HepG2 (cell line): ENCODE results near the gene SETD1B. TPM values are rescaled to one million over a fixed set of nuclear protein-coding genes. Genes with fewer than 3 reads are reported as not detected.

ENCODE experiments used
- ATAC-seq: fragments of 200-7000 bp; cut with Tn5 transposase; 3 replicates; pipeline ENCODE4 v1.9.1; 2020; ENCODE audit warnings: mild to moderate bottlenecking, moderate library complexity
- BruUV-seq: library from RNA; stranded (reverse); fragments of 400-500 nt; replicated peaks from 2 replicates; lab custom pipeline; 2021; lab: Mats Ljungman, UMichigan
- CTCF ChIA-PET: fragments of 300-600 bp; formaldehyde crosslinking; extraction: SDS; loops from one replicate; lab custom pipeline; 2021; ENCODE audit warnings: low total read pairs, inconsistent platforms, low intra/inter-chr PET ratio; lab: Yijun Ruan, JAX
- POLR2A ChIA-PET: fragments of 350-600 bp; sonication (Branson Sonifier 250); formaldehyde crosslinking; loops from one replicate; lab custom pipeline; 2020; ENCODE audit warnings: antibody characterized with exemption, inconsistent platforms; lab: Yijun Ruan, JAX
- DNase-seq: peaks from one replicate; pipeline ENCODE4 v3.0.0-alpha.2; 2015; ENCODE audit warnings: low spot score
- FAIRE-seq: peaks from 3 replicates; lab custom pipeline; 2011; peaks lifted over from hg19 to GRCh38; lab: Jason Lieb, UNC
- H2AFZ ChIP-seq: one replicate; pipeline ENCODE4 v1.6.1; 2011; ENCODE audit warnings: low read length, inconsistent platforms
- H3K27ac ChIP-seq: fragments of 300-600 bp; 3 replicates; pipeline ENCODE4 v1.8.0; 2011; ENCODE audit warnings: mixed run types, mild to moderate bottlenecking, mixed read lengths, low read length, inconsistent platforms; ENCODE audit not compliant: insufficient read depth; ENCODE audit errors: extremely low read length
- H3K27me3 ChIP-seq, 2 experiments: fragments of 200-600 bp in 1 of 2; 2 replicates in 1 of 2; 3 replicates in 1 of 2; pipeline versions ENCODE4 v1.6.0 to v1.8.0; 2011; ENCODE audit warnings: low read length in 2 of 2, mild to moderate bottlenecking in 2 of 2, moderate library complexity in 2 of 2, inconsistent platforms in 1 of 2; ENCODE audit not compliant: insufficient read depth in 2 of 2, control insufficient read depth in 1 of 2
- H3K36me3 ChIP-seq, 2 experiments: fragments of 200-600 bp in 1 of 2; replicated peaks in 1 of 2; 2 replicates in 1 of 2; 3 replicates in 1 of 2; pipeline versions ENCODE4 v1.5.1 to v1.8.0; 2011; ENCODE audit warnings: low read length in 2 of 2, inconsistent platforms in 1 of 2; ENCODE audit not compliant: insufficient read depth in 2 of 2, control insufficient read depth in 1 of 2
- H3K4me1 ChIP-seq: 2 replicates; pipeline ENCODE4 v1.5.1; 2012; ENCODE audit warnings: low read length, inconsistent platforms; ENCODE audit not compliant: insufficient read depth
- H3K4me2 ChIP-seq: 2 replicates; pipeline ENCODE4 v1.6.0; 2011; ENCODE audit warnings: low read depth, low read length, inconsistent platforms
- H3K4me3 ChIP-seq, 3 experiments: fragments of 200-600 bp in 1 of 3; sonication (generic), shearing (Covaris generic) in 1 of 3; replicated peaks in 1 of 3; 2 replicates each; pipeline ENCODE4 v1.5.1; 2011 to 2016; ENCODE audit warnings: low read length in 3 of 3, inconsistent platforms in 2 of 3, low read depth in 2 of 3, mild to moderate bottlenecking in 2 of 3, control low read depth in 1 of 3, mixed read lengths in 1 of 3; ENCODE audit not compliant: insufficient read depth in 1 of 3
- H3K79me2 ChIP-seq: one replicate; pipeline ENCODE4 v1.6.1; 2011; ENCODE audit warnings: low read length, inconsistent platforms; ENCODE audit not compliant: insufficient read depth
- H3K9ac ChIP-seq: 2 replicates; pipeline ENCODE4 v1.6.0; 2011; ENCODE audit warnings: mild to moderate bottlenecking, low read depth, low read length, inconsistent platforms; ENCODE audit not compliant: insufficient read depth
- H3K9me3 ChIP-seq: 2 replicates; pipeline ENCODE4 v1.5.1; 2012; ENCODE audit warnings: mild to moderate bottlenecking, low read length
- H4K20me1 ChIP-seq: 2 replicates; pipeline ENCODE4 v1.6.0; 2011; ENCODE audit warnings: inconsistent platforms, mild to moderate bottlenecking, low read length, moderate library complexity; ENCODE audit not compliant: insufficient read depth
- CREB1 ChIP-seq, 2 experiments: fragments of 450-650 bp in 1 of 2; IDR thresholded peaks; 2 replicates each; pipeline ENCODE4 v1.6.1; 2016 to 2017; ENCODE audit warnings: control low read depth in 1 of 2, mild to moderate bottlenecking in 1 of 2, missing compliant biosample characterization in 1 of 2, missing genetic modification characterization in 1 of 2
- FOXK1 ChIP-seq: sonication (generic); formaldehyde crosslinking; IDR thresholded peaks from 2 replicates; pipeline ENCODE4 v1.4.0; 2020; ENCODE audit warnings: low read depth, missing genetic modification reagents, borderline replicate concordance
- HHEX ChIP-seq: IDR thresholded peaks from 2 replicates; pipeline ENCODE4 v1.6.1; 2016; ENCODE audit warnings: control low read depth
- MEIS1 ChIP-seq: sonication (generic); formaldehyde crosslinking; IDR thresholded peaks from 2 replicates; pipeline ENCODE4 v1.9.0; 2021; ENCODE audit warnings: mild to moderate bottlenecking, missing genetic modification reagents, moderate library complexity, borderline replicate concordance
- PHF20 ChIP-seq: sonication (generic); formaldehyde crosslinking; IDR thresholded peaks from 2 replicates; pipeline ENCODE4 v1.5.0; 2020; ENCODE audit warnings: mild to moderate bottlenecking, missing genetic modification reagents
- POLR2A ChIP-seq, 2 experiments: IDR thresholded peaks; 2 replicates each; pipeline ENCODE4 v1.6.1; 2011; ENCODE audit warnings: low read depth in 2 of 2, low read length in 2 of 2, mild to moderate bottlenecking in 1 of 2, moderate library complexity in 1 of 2; ENCODE audit not compliant: insufficient read depth in 1 of 2
- ZBED4 ChIP-seq: sonication (generic); formaldehyde crosslinking; IDR thresholded peaks from 2 replicates; pipeline ENCODE4 v1.4.0; 2020; ENCODE audit warnings: missing genetic modification reagents, borderline replicate concordance
- ZNF121 ChIP-seq: sonication (generic); formaldehyde crosslinking; IDR thresholded peaks from 2 replicates; pipeline ENCODE4 v1.5.0; 2020; ENCODE audit warnings: mild to moderate bottlenecking, missing genetic modification reagents
- ZNF136 ChIP-seq: sonication (generic); formaldehyde crosslinking; IDR thresholded peaks from 2 replicates; pipeline ENCODE4 v1.8.1; 2022; ENCODE audit warnings: low read depth, mild to moderate bottlenecking, moderate library complexity, missing genetic modification reagents
- ZSCAN21 ChIP-seq: sonication (generic); formaldehyde crosslinking; IDR thresholded peaks from 2 replicates; pipeline ENCODE4 v1.8.0; 2022; ENCODE audit warnings: mild to moderate bottlenecking, missing genetic modification reagents, moderate library complexity, borderline replicate concordance
- WGBS: methylation state at CpG from one replicate; pipeline ENCODE4 v1.1.6; 2017; ENCODE audit warnings: low lambda C conversion rate; 5-methylcytosine and 5-hydroxymethylcytosine counted together
- in situ Hi-C: cut with HindIII; loops from 2 replicates; pipeline ENCODE4 v1.10.0; 2017; ENCODE audit warnings: low pct_unique_long_range_greater_than_20kb; ENCODE audit not compliant: extremely low pct_ligation_motif_present
- intact Hi-C: fragments of 100-400 bp; cut with micrococcal nuclease; formaldehyde crosslinking; loops from one replicate; pipeline ENCODE4 v1.10.0; 2022; ENCODE audit not compliant: unreplicated experiment
- polyA plus RNA-seq, 8 experiments: library from polyadenylated mRNA; depleted of rRNA in 3 of 8; stranded (reverse) in 7 of 8; unstranded in 1 of 8; fragments of >200 nt; fragmentation: Illumina TruSeq in 4 of 8; extraction: Trizol in 4 of 8; gene quantifications; 2 replicates each; pipeline versions ENCODE4 v1.2.1 to v1.2.3, GENCODE V29; 2011 to 2016; ENCODE audit warnings: low read depth in 4 of 8, missing spikeins in 1 of 8, mixed read lengths in 1 of 8; ENCODE audit not compliant: insufficient read depth in 1 of 8
- total RNA-seq, 5 experiments: library from RNA; depleted of rRNA; stranded (reverse); fragments of >200 nt; fragmentation: Illumina TruSeq; extraction: Trizol; gene quantifications; 2 replicates each; pipeline ENCODE4 v1.2.3, GENCODE V29; 2016; ENCODE audit warnings: low read depth in 1 of 5
- TF ChIP-seq, protein P1 (sequence below): sonication (generic); formaldehyde crosslinking; IDR thresholded peaks from 2 replicates; pipeline ENCODE4 v1.5.0; 2020; ENCODE audit warnings: missing genetic modification reagents
- TF ChIP-seq, protein P2 (sequence below): sonication (generic); formaldehyde crosslinking; IDR thresholded peaks from 2 replicates; pipeline ENCODE4 v1.4.0; 2020; ENCODE audit warnings: missing genetic modification reagents

The SETD1B gene
- total and polyA plus RNA-seq, 2 of the 13 experiments (the other 11 are each of a cell fraction or from before 2014, with no cell fraction given), result 1.1 to 1.4 TPM

- no peak overlapping the region for H2AFZ ChIP-seq
- CTCF ChIA-PET, result no interaction called here
- H3K4me3 ChIP-seq, result no peak overlapping the region
- FAIRE-seq (no peak), ATAC-seq (no peak), DNase-seq (no peak)
- H3K9me3 ChIP-seq, result no peaks in the 10 kb centered on the region
- H4K20me1 ChIP-seq, result no peaks in the 10 kb centered on the region
- no peak overlapping the region for H3K4me2 ChIP-seq
- H3K9ac ChIP-seq, result no peak overlapping the region
- H3K36me3 ChIP-seq, result no peaks in the 10 kb centered on the region
- in situ Hi-C loops, result no loop called here
- TF ChIP-seq ZNF136 (no peak), PHF20 (no peak), CREB1 (IDR thresholded peaks at IDR 0.05) (no peak), CREB1 (CRISPR knock-in tag; IDR thresholded peaks at IDR 0.05) (no peak), POLR2A (IDR thresholded peaks at IDR 0.05; ENCODE audit: insufficient read depth in 1 of 2, low read depth in 2 of 2, low read length in 2 of 2) (no peak), ZNF121 (CRISPR knock-in tag) (no peak), ZBED4 (CRISPR knock-in tag) (no peak), HHEX (no peak), ZSCAN21 (no peak), FOXK1 (CRISPR knock-in tag) (no peak), MEIS1 (no peak)
- TF ChIP-seq, protein P1, sequence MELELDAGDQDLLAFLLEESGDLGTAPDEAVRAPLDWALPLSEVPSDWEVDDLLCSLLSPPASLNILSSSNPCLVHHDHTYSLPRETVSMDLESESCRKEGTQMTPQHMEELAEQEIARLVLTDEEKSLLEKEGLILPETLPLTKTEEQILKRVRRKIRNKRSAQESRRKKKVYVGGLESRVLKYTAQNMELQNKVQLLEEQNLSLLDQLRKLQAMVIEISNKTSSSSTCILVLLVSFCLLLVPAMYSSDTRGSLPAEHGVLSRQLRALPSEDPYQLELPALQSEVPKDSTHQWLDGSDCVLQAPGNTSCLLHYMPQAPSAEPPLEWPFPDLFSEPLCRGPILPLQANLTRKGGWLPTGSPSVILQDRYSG, result no peak
- TF ChIP-seq, protein P2, sequence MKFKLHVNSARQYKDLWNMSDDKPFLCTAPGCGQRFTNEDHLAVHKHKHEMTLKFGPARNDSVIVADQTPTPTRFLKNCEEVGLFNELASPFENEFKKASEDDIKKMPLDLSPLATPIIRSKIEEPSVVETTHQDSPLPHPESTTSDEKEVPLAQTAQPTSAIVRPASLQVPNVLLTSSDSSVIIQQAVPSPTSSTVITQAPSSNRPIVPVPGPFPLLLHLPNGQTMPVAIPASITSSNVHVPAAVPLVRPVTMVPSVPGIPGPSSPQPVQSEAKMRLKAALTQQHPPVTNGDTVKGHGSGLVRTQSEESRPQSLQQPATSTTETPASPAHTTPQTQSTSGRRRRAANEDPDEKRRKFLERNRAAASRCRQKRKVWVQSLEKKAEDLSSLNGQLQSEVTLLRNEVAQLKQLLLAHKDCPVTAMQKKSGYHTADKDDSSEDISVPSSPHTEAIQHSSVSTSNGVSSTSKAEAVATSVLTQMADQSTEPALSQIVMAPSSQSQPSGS (CRISPR knock-in tag), result no peak
- no peaks in the 10 kb centered on the region for H3K79me2 ChIP-seq
- peaks cover 29% of the 10 kb centered on the region for H3K4me1 ChIP-seq
- 94% methylated on average over 6 of the region's 6 CpGs for WGBS
- H3K27me3 ChIP-seq, result no peaks in the 10 kb centered on the region
- no TSS peak for BruUV-seq
- H3K27ac ChIP-seq, result peak overlapping the region; percentile 26
- POLR2A ChIA-PET, result interaction anchor here (1.5 kb wide), 1 partner anchor 11 kb away, joined by 7 read pairs; no protein-coding TSS in a partner anchor
- intact Hi-C loops, result no loop called here
Measured at GRCh38 chr12:121873216-121873569, 69.4 kb downstream of the SETD1B start.
